Measurements from ENCODE around the gene DIPK1C. TPM values are rescaled to one million over a fixed set of nuclear protein-coding genes. Genes with fewer than 3 reads are reported as not detected.

DIPK1C gene
- total RNA-seq, 1 experiment from 2014 or later: not detected

DNA sequence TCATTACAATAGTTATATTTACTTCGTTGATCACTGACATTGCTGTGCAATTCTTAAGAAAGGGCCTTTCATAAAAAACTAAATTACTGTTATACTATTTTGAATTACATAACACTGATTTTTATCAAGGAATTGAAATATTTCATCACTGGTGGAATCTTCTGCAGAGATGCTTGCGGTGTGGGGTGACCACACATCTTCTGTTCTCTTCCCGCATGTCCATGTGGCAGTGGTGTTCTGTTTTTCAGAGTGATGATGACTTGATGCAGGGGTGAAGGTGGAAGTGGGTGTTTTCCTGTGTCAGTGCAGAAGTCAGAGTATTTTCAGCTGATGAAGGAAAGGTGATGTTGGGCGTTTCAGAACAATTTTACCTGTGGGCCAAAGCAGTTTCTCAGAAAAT lies 46.0 kb upstream of the DIPK1C start:
- ChIA-PET CTCF (no interaction called here), POLR2A (no interaction called here), RAD21 (ENCODE audit: low non-redundant PET in 1 of 2, low total read pairs in 2 of 2, uncharacterized antibody in 2 of 2, unreplicated experiment in 2 of 2) (no interaction called here)
- Histone ChIP-seq H3K4me1 (ENCODE audit: control insufficient read depth in 1 of 2, insufficient read depth in 2 of 2, low read length in 2 of 2) (no peaks in the 10 kb centered on the region), H3K27me3 (ENCODE audit: insufficient read depth, low read length) (no peaks in the 10 kb centered on the region), H3K9me2 (ENCODE audit: insufficient read depth) (no peaks in the 10 kb centered on the region), H3K27ac (ENCODE audit: low read depth, low read length) (no peak overlapping the region), H3K36me3 (ENCODE audit: control insufficient read depth in 1 of 2, insufficient read depth in 2 of 2, low read length in 2 of 2) (peaks cover 21 to 37% of the 10 kb centered on the region in 2 experiments; a peak in 3 of 4 replicates), H3K9ac (ENCODE audit: low read length) (no peak overlapping the region), H3K4me2 (ENCODE audit: low read length) (no peak overlapping the region), H2AFZ (ENCODE audit: low read depth, low read length, poor library complexity, severe bottlenecking) (no peak overlapping the region), H4K20me1 (ENCODE audit: insufficient read depth) (no peaks in the 10 kb centered on the region), H3K4me3 (replicated peaks in 1 of 2; ENCODE audit: low read depth in 1 of 2, low read length in 2 of 2) (no peak overlapping the region), H3K79me2 (ENCODE audit: insufficient read depth, low read length) (peaks cover 24% of the 10 kb centered on the region), H3K9me3 (ENCODE audit: control insufficient read depth in 1 of 2, insufficient read depth in 1 of 2, low read depth in 1 of 2, low read length in 2 of 2) (no peaks in the 10 kb centered on the region)
- DNase-seq (ENCODE audit: low read depth, low spot score) (no peak), ATAC-seq (no peak)
- intact Hi-C loops (cut with micrococcal nuclease): no loop called here
- no TSS peak for BruUV-seq (replicated peaks)
- TF ChIP-seq YY1 (IDR thresholded peaks at IDR 0.05; ENCODE audit: extremely low read depth, insufficient replicate concordance, low read depth, low read length): no peak
- TF ChIP-seq, protein P1, sequence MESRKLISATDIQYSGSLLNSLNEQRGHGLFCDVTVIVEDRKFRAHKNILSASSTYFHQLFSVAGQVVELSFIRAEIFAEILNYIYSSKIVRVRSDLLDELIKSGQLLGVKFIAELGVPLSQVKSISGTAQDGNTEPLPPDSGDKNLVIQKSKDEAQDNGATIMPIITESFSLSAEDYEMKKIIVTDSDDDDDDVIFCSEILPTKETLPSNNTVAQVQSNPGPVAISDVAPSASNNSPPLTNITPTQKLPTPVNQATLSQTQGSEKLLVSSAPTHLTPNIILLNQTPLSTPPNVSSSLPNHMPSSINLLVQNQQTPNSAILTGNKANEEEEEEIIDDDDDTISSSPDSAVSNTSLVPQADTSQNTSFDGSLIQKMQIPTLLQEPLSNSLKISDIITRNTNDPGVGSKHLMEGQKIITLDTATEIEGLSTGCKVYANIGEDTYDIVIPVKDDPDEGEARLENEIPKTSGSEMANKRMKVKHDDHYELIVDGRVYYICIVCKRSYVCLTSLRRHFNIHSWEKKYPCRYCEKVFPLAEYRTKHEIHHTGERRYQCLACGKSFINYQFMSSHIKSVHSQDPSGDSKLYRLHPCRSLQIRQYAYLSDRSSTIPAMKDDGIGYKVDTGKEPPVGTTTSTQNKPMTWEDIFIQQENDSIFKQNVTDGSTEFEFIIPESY (IDR thresholded peaks at IDR 0.05; ENCODE audit: extremely low read depth, insufficient replicate concordance, low read length): no peak
- no peak for TF ChIP-seq EZH2 (IDR thresholded peaks at IDR 0.05)
- no peak for TF ChIP-seq POLR2AphosphoS5 (IDR thresholded peaks at IDR 0.05; ENCODE audit: low read depth, low read length)
- no peak for TF ChIP-seq CEBPB (IDR thresholded peaks at IDR 0.05; ENCODE audit: low read depth)
- TF ChIP-seq ELF1 (IDR thresholded peaks at IDR 0.05; ENCODE audit: borderline replicate concordance, low read depth): no peak
- TF ChIP-seq, protein P2, sequence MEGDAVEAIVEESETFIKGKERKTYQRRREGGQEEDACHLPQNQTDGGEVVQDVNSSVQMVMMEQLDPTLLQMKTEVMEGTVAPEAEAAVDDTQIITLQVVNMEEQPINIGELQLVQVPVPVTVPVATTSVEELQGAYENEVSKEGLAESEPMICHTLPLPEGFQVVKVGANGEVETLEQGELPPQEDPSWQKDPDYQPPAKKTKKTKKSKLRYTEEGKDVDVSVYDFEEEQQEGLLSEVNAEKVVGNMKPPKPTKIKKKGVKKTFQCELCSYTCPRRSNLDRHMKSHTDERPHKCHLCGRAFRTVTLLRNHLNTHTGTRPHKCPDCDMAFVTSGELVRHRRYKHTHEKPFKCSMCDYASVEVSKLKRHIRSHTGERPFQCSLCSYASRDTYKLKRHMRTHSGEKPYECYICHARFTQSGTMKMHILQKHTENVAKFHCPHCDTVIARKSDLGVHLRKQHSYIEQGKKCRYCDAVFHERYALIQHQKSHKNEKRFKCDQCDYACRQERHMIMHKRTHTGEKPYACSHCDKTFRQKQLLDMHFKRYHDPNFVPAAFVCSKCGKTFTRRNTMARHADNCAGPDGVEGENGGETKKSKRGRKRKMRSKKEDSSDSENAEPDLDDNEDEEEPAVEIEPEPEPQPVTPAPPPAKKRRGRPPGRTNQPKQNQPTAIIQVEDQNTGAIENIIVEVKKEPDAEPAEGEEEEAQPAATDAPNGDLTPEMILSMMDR (IDR thresholded peaks at IDR 0.05 in 2 of 3, conservative IDR thresholded peaks at IDR 0.05 in 1 of 3; ENCODE audit: borderline replicate concordance in 1 of 3, insufficient read depth in 1 of 3, low read depth in 2 of 3, low read length in 2 of 3): no peak
- TF ChIP-seq SRF (IDR thresholded peaks at IDR 0.05; ENCODE audit: low read depth): no peak
- no peak for TF ChIP-seq EGR1 (IDR thresholded peaks at IDR 0.05; ENCODE audit: low read depth)
- TF ChIP-seq, protein P3, sequence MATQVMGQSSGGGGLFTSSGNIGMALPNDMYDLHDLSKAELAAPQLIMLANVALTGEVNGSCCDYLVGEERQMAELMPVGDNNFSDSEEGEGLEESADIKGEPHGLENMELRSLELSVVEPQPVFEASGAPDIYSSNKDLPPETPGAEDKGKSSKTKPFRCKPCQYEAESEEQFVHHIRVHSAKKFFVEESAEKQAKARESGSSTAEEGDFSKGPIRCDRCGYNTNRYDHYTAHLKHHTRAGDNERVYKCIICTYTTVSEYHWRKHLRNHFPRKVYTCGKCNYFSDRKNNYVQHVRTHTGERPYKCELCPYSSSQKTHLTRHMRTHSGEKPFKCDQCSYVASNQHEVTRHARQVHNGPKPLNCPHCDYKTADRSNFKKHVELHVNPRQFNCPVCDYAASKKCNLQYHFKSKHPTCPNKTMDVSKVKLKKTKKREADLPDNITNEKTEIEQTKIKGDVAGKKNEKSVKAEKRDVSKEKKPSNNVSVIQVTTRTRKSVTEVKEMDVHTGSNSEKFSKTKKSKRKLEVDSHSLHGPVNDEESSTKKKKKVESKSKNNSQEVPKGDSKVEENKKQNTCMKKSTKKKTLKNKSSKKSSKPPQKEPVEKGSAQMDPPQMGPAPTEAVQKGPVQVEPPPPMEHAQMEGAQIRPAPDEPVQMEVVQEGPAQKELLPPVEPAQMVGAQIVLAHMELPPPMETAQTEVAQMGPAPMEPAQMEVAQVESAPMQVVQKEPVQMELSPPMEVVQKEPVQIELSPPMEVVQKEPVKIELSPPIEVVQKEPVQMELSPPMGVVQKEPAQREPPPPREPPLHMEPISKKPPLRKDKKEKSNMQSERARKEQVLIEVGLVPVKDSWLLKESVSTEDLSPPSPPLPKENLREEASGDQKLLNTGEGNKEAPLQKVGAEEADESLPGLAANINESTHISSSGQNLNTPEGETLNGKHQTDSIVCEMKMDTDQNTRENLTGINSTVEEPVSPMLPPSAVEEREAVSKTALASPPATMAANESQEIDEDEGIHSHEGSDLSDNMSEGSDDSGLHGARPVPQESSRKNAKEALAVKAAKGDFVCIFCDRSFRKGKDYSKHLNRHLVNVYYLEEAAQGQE (IDR thresholded peaks at IDR 0.05; ENCODE audit: low read depth): no peak
- no peak for TF ChIP-seq FOSL1 (IDR thresholded peaks at IDR 0.05; ENCODE audit: low read depth)
- TF ChIP-seq, protein P4, sequence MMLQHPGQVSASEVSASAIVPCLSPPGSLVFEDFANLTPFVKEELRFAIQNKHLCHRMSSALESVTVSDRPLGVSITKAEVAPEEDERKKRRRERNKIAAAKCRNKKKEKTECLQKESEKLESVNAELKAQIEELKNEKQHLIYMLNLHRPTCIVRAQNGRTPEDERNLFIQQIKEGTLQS (IDR thresholded peaks at IDR 0.05): no peak
- TF ChIP-seq TCF7L2 (IDR thresholded peaks at IDR 0.05; ENCODE audit: borderline replicate concordance, extremely low read depth, insufficient read depth, insufficient read length): no peak
- TF ChIP-seq RAD21 (IDR thresholded peaks at IDR 0.05; ENCODE audit: low read depth): no peak
- no peak for TF ChIP-seq EZH2phosphoT487 (IDR thresholded peaks at IDR 0.05; ENCODE audit: borderline replicate concordance)
- TF ChIP-seq ZNF274 (IDR thresholded peaks at IDR 0.05; ENCODE audit: low read depth, low read length): no peak
- no peak for TF ChIP-seq JUND (IDR thresholded peaks at IDR 0.05)
- TF ChIP-seq CBX3 (IDR thresholded peaks at IDR 0.05; ENCODE audit: low read depth): no peak
- TF ChIP-seq ZFX (IDR thresholded peaks at IDR 0.05): no peak
